Measurements from ENCODE around the gene SGCA. TPM values are rescaled to one million over a fixed set of nuclear protein-coding genes. Genes with fewer than 3 reads are reported as not detected.
A peak's percentile ranks its signal among the peaks of the same experiment; 100 is the strongest.

SGCA gene
- total RNA-seq, 2 experiments from 2014 or later: 0.34 TPM; not detected in 1

DNA sequence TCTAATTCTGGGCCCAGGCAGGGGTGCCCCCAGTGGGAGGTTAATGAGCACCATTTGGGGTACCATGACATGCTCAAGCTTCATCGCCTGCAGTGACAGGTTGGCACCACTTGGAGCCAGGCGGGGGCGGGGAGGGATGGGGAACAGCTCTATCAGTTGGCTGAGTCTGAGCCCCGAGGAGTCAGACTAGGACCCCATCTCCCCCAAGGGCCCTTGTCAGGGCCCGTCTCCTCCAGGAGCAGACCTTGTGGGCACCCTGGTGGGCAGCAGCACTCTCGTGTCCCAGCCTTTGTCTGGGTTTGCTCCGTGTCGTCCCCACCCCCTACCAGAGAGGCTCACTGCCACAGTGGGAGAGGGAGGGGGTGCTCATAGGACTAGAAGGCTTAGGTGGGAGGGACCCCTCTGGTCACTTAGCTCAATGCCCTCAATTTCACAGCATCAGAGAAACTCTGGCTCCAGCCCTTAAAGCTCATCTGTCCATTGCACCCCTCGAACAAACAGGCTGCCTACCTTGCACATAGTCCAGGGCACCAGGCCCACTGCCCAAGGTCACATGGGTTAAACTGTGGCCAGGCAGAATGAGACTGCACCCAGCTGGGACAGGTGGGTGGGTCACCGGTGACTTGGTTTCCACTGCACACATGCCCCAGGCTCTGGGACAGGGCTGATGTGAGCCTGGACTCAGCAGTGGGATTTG is 19.4 kb upstream of the SGCA start:
- Mint-ChIP-seq H3K4me1 (ENCODE audit: low read depth) (peaks cover 59% of the 10 kb centered on the region), H3K4me3 (peak overlapping the region; percentile 82), H3K36me3 (ENCODE audit: low read depth) (peaks cover 49% of the 10 kb centered on the region), H3K9me3 (no peaks in the 10 kb centered on the region), H3K27ac (peak overlapping the region; percentile 92), H3K27me3 (no peaks in the 10 kb centered on the region)
- TF ChIP-seq, protein P1, sequence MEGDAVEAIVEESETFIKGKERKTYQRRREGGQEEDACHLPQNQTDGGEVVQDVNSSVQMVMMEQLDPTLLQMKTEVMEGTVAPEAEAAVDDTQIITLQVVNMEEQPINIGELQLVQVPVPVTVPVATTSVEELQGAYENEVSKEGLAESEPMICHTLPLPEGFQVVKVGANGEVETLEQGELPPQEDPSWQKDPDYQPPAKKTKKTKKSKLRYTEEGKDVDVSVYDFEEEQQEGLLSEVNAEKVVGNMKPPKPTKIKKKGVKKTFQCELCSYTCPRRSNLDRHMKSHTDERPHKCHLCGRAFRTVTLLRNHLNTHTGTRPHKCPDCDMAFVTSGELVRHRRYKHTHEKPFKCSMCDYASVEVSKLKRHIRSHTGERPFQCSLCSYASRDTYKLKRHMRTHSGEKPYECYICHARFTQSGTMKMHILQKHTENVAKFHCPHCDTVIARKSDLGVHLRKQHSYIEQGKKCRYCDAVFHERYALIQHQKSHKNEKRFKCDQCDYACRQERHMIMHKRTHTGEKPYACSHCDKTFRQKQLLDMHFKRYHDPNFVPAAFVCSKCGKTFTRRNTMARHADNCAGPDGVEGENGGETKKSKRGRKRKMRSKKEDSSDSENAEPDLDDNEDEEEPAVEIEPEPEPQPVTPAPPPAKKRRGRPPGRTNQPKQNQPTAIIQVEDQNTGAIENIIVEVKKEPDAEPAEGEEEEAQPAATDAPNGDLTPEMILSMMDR (IDR thresholded peaks at IDR 0.05): no peak
- ChIA-PET POLR2A (interaction anchor here (0.9 to 7.0 kb wide), 4 partner anchors 14 to 23 kb away, joined by 3 to 64 read pairs (median 4); no protein-coding TSS in a partner anchor), CTCF (interaction anchor here (0.6 to 9.6 kb wide), 9 partner anchors 10 to 470 kb away, joined by 3 to 102 read pairs (median 6); partner anchors contain the start of gene PDK2)
- intact Hi-C loops (cut with micrococcal nuclease): no loop called here
- ATAC-seq (no peak), DNase-seq (peak; percentile 58)

DNA sequence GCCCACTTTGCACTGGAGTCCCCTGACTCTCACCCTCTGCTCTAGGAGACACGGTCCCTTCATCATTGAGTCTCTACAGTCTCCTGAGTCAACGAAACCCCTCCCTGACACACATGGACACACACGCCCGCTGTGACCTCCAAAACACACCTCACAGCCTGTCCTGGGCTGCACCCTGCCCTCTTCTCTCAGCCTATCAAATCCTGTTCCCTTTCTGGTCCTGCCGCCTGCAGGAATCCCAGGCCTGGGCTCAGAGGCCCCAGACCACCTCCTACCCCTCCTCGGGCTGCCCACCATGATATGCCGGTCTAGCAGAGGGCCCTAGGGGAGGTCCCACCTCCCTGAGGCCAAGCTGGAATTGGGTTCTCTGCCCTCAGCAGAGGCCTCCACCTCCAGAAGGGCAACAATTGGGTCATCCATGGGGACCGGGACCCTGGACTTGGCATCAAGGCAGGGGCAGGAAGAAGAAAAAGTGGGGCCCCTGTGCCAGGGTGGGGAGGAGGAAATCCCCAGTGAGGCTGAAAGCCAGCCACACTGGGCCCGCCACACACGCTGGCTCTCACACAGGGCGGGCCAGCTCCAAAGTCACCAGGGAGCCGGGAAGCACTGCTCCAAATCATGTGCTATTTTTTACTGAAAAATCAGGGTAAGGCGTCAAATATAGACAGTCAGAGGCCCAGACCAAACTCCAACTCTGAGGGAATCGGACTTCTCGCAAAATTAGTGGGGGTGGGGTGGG is 18.7 kb upstream of the SGCA start:
- ChIA-PET CTCF (interaction anchor here (0.6 to 9.6 kb wide), 5 partner anchors 10 to 471 kb away, joined by 4 to 102 read pairs (median 8); partner anchors contain the start of gene PDK2), POLR2A (interaction anchor here (0.9 to 7.0 kb wide), 4 partner anchors 14 to 199 kb away, joined by 3 to 64 read pairs (median 6); partner anchors contain the start of gene XYLT2)
- intact Hi-C loops (cut with micrococcal nuclease): no loop called here
- H3K27ac Mint-ChIP-seq: peak overlapping the region; percentile 92
- TF ChIP-seq, protein P1 (IDR thresholded peaks at IDR 0.05): no peak
- H3K36me3 Mint-ChIP-seq (ENCODE audit: low read depth): peaks cover 44% of the 10 kb centered on the region
- ATAC-seq (no peak), DNase-seq (no peak)
- no peaks in the 10 kb centered on the region for H3K9me3 Mint-ChIP-seq
- peaks cover 59% of the 10 kb centered on the region for H3K4me1 Mint-ChIP-seq (ENCODE audit: low read depth)
- H3K27me3 Mint-ChIP-seq: no peaks in the 10 kb centered on the region
- H3K4me3 Mint-ChIP-seq: peak overlapping the region; percentile 82

DNA sequence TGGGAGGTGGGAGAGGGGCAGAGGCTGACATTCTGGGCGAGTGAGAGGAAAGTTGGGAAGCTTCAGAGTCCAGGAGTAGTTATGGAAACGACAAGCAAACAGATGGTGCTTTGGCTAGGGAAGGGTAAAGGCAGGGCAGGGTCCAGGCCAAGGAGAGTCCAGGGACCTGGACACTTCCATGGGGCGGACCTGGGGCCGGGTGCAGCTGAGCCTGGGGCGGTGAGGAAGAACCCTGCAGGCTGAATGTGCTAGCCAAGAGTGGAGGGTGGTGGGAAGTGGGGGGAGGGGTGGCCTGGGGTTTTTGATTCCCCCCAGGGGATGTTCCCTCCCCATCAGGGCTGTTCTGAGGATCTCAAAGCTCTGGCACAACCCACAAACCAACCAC is 18.0 kb upstream of the SGCA start:
- DNase-seq (peak; percentile 54), ATAC-seq (no peak)
- POLR2A ChIA-PET: interaction anchor here (0.7 to 7.0 kb wide), 7 partner anchors 9 to 198 kb away, joined by 3 to 64 read pairs (median 5); partner anchors contain the start of genes PDK2 and XYLT2
- TF ChIP-seq, protein P1 (IDR thresholded peaks at IDR 0.05): no peak
- Mint-ChIP-seq H3K36me3 (ENCODE audit: low read depth) (peaks cover 37% of the 10 kb centered on the region), H3K9me3 (no peaks in the 10 kb centered on the region), H3K27ac (peak overlapping the region; percentile 92), H3K27me3 (no peaks in the 10 kb centered on the region), H3K4me1 (ENCODE audit: low read depth) (peaks cover 56% of the 10 kb centered on the region), H3K4me3 (peak overlapping the region; percentile 82)
- CTCF ChIA-PET: interaction anchor here (0.8 to 9.6 kb wide), 9 partner anchors 8 to 54 kb away, joined by 3 to 102 read pairs (median 4); partner anchors contain the start of gene PDK2
- intact Hi-C loops (cut with micrococcal nuclease): no loop called here

DNA sequence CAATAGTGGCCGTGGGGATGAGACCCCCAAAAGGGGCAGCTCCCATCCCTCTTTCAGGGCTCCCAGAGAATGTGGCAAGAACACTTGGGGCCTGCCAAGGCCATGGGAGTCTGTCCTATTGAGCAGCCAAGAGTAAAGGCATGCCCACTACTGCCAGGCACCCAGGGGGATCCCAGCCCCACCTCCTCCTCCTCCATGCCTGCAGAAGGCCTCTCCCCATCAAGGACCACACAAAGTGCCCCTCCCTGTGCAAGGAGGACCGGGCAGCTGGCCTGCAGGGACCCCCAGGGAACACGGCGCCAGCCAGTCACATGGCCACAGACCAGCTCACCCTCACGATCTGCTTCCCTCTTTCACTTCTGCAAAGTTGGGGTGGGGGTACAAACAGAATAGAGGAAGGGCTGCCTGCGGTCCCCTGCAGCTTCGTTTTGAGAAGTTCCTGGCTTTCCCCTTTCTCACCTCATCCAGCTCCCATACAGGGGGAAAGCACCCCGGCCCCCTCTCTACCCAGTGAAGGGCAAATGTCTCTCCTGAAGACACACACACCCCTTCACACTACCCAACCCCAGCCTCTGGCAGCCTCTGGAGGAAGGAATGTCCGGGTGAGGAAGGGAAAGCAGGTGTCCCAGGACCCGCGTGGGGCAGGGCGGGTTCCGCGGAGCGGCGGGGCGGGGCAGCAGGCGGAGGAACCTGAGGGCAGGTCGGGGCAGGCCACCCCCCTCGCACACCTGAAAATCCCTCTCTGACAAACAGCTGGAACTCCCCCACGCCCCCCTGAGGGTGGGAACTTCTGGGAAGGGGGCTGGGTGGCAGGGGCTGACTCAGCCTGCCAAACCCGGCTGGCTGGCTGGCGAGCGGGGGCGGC is 17.3 kb upstream of the SGCA start:
- ChIA-PET POLR2A (interaction anchor here (0.7 to 7.0 kb wide), 8 partner anchors 9 to 198 kb away, joined by 3 to 64 read pairs (median 6); partner anchors contain the start of genes PDK2 and XYLT2), CTCF (interaction anchor here (0.8 to 9.6 kb wide), 8 partner anchors 9 to 55 kb away, joined by 3 to 102 read pairs (median 4); partner anchors contain the start of gene PDK2)
- intact Hi-C loops (cut with micrococcal nuclease): no loop called here
- H3K4me3 Mint-ChIP-seq: peak overlapping the region; percentile 82
- ATAC-seq (peak; percentile 22), DNase-seq (peak; percentile 87)
- H3K27ac Mint-ChIP-seq: peak overlapping the region; percentile 92
- H3K4me1 Mint-ChIP-seq (ENCODE audit: low read depth): peaks cover 51% of the 10 kb centered on the region
- peaks cover 33% of the 10 kb centered on the region for H3K36me3 Mint-ChIP-seq (ENCODE audit: low read depth)
- no peaks in the 10 kb centered on the region for H3K27me3 Mint-ChIP-seq
- TF ChIP-seq, protein P1 (IDR thresholded peaks at IDR 0.05): no peak
- H3K9me3 Mint-ChIP-seq: no peaks in the 10 kb centered on the region
